Stimulated activated CD4-positive, alpha-beta T cell treated with anti-CD3 and anti-CD28 coated beads, TNF-alpha, amount 100 ng/mL, for 1 hour (primary cell): Measurements from ENCODE around the gene KLHDC7B.

Experiments
- DNase-seq, 3 donors: peaks; one replicate each; pipeline ENCODE4 v3.0.0-alpha.2; 2020; ENCODE audit warnings: low read depth in 3 of 3, low spot score in 1 of 3

The KLHDC7B gene

GRCh38 chr22:50547263-50547985 lies 1.7 kb downstream of the KLHDC7B start:
- DNase-seq = no peak

GRCh38 chr22:50548040-50548920 lies 2.6 kb downstream of the KLHDC7B start:
- no peak for DNase-seq

- no peak for DNase-seq
These were observed 3.5 kb downstream of the KLHDC7B start for GRCh38 chr22:50548921-50549790.

GRCh38 chr22:50550395-50550794 lies 4.7 kb downstream of the KLHDC7B start:
- no peak for DNase-seq

GRCh38 chr22:50551160-50551752 lies 5.6 kb downstream of the KLHDC7B start:
- no peak for DNase-seq

DNA sequence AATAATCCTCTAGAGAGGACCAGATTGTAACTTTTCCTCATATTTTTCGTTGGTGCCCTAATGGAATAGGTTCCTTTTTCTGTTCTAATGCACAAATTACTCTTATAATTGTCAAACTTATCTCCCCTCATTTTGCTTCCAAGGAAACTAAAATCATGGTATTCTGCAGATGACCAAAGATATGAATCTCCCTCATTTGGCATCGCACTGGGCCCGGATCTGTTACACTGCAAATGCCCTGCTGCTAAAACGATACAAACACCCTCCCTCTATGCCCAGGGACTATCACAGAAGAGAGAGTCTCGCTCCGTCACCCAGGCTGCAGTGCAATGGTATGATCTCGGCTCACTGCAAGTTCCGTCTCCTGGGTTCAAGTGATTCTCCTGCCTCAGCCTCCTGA lies 7.6 kb downstream of the KLHDC7B start:
- DNase-seq = no peak

DNA sequence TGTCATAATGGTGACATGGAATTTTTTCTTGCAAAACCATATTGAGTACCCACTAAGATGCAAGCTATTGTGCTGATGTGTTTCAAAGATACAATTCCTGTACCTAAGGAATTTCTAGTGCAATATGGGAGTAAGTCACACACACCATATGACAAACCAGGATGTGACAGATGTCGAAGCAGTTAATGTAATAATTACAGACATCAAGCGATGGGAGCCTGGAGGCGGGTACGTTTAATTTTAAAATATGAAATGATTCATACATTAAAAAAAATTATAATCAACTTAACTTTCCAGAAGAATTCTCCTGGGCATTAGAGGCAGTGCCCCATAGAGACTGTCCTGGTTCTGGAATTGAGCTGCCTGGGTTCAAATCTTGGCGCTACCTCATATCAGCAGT lies 11.0 kb downstream of the KLHDC7B start:
- DNase-seq = no peak

- no peak for DNase-seq
These were observed 14.3 kb downstream of the KLHDC7B start for GRCh38 chr22:50560034-50560433.

GRCh38 chr22:50561401-50562358 lies 16.0 kb downstream of the KLHDC7B start:
- DNase-seq = no peak

GRCh38 chr22:50562523-50563412 lies 17.1 kb downstream of the KLHDC7B start, which contains the start of gene SYCE3:
Gene SYCE3 (minus strand): TSS chr22:50562919. CDS start chr22:50556405, 6,514 bp downstream.
- peak; percentile 93 to 97 (median 94) for DNase-seq

DNA sequence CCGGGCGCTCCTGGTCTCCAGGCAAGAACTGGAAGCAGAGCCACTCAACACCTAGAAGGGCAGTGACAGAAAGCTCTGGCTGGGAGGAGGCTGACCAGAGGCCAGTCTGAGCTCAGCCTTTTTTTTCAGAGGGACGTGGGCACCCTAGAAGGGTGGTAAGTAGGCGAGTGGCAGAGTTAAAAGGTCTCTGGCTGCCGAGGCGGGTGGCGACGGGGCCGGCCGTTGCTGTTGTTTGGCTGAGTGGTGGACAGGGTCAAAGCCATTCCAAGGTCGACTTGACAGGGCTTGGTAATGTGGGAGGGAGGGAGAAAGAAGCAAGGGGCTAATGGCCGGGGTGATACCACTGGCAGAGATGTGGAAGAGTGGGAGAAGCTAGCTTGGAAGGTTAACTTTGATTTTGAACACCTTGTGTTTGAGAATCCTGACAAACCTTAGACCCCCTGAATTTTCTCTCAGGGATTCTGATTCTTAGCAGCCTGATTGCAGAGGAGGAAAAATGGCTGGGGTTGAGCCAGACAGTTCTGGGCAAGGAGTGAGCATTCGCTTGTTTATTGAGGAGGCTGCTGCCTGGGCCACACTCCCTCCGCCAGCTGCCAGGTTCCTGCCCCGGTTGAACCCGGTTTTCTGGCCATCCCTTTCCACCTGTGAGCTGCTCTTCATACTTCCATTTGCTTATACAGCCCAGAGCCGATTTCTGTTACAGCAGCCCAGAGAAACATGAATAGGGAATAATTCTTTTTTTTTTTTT lies 17.9 kb downstream of the KLHDC7B start:
- no peak for DNase-seq

DNA sequence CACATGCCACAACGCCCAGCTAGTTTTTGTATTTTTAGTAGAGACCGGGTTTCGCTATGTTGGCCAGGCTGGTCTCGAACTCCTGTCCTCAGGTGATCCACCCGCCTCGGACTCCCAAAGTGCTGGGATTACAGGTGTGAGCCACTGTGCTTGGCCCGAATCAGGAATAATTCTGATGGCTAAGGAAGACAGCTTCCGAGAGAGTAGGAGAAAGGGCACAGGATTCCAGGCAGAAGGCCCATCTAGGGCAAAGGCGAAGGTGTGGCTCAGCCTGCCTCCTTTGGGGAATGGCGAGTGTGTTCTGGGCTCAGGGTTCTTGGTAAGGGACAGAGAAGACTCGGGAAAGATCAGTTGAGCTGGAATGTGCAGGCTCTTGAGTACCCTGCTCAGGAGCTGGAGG lies 18.6 kb downstream of the KLHDC7B start:
- no peak for DNase-seq

DNA sequence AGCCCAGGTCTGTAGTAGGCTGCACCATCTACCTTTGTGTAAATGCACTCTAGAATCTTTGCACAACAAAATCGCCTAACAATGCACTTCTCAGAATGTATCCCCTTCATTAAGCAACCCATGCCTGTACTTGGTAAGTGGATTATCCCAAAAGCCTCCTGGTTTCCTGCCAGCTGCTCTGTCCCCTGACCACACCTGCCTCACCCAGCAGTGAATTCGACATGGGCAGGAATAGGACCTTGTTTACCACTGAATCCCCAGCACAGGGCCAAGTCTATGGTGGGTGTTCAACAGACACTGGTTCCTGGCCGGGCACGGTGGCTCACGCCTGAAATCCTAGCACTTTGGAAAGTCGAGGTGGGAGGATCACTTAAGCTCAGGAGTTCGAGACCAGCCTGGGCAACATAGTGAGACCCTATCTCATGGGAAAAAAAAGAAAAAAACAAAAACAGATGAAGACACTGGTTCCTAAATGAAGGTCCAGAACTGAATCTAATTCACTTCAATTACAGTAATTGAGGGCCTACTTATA lies 22.1 kb downstream of the KLHDC7B start:
- DNase-seq = no peak

- DNase-seq = no peak
These were observed 22.9 kb downstream of the KLHDC7B start for GRCh38 chr22:50568626-50569025.

GRCh38 chr22:50569041-50569459 lies 23.4 kb downstream of the KLHDC7B start:
- no peak for DNase-seq

- no peak for DNase-seq
These were observed 24.3 kb downstream of the KLHDC7B start for GRCh38 chr22:50569896-50570535.

GRCh38 chr22:50570861-50571260 lies 25.2 kb downstream of the KLHDC7B start:
- no peak for DNase-seq
